Activated T-helper 1 cell treated with anti-CD3 and anti-CD28 coated beads, Interleukin-12 subunit alpha, Interleukin-12 subunit beta, Interleukin-2, Interleukin-4 antibody, amounts not matched to agents 30 ng/mL and 10 ng/mL and 1 ng/mL, durations not matched to agents 14 hours and 24 hours and 36 hours (primary cell): ENCODE data around the gene RGS5. TPM values are rescaled to one million over a fixed set of nuclear protein-coding genes. Genes with fewer than 3 reads are reported as not detected.

Experiments used
- total RNA-seq: library from RNA; stranded (reverse); gene quantifications from 2 replicates; pipeline ENCODE4 v1.2.3, GENCODE V29; 2022

Gene RGS5
- total RNA-seq, 1 donor from 2014 or later, result 4.4 TPM

Other genes with a start within 250 kb of the RGS5 start
- gene RGS4, start 133.6 kb downstream of the RGS5 start, total RNA-seq, result not detected in 2 replicates
- 36.8 and 37.7 TPM in 2 replicates for gene NUF2, start 119.0 kb upstream of the RGS5 start, total RNA-seq